Sigmoid colon (tissue), 4 donors: ENCODE data around the gene LYPD6.

Experiments used
- EP300 ChIP-seq, 4 donors: sonication (generic); formaldehyde crosslinking; IDR thresholded peaks; one replicate each; pipeline ENCODE4 v1.6.1; 2017; ENCODE audit warnings: antibody characterized with exemption in 4 of 4
- POLR2A ChIP-seq, 2 donors: fragments of 450-650 bp; IDR thresholded peaks; one replicate each; pipeline ENCODE4 v1.6.1; 2016; ENCODE audit warnings: antibody characterized with exemption in 2 of 2, mild to moderate bottlenecking in 2 of 2, moderate library complexity in 2 of 2
- POLR2AphosphoS5 ChIP-seq, 4 donors: sonication (generic); formaldehyde crosslinking; IDR thresholded peaks; one replicate each; pipeline ENCODE4 v1.6.1; 2017; ENCODE audit warnings: antibody characterized with exemption in 4 of 4
- TF ChIP-seq, protein P1 (sequence below), 4 experiments: fragments of 450-650 bp in 3 of 4; fragments of 200-600 bp in 1 of 4; IDR thresholded peaks; one replicate each; pipeline ENCODE4 v1.5.1; 2016 to 2019; ENCODE audit warnings: antibody characterized with exemption in 4 of 4, mild to moderate bottlenecking in 3 of 4, moderate library complexity in 2 of 4

DNA sequence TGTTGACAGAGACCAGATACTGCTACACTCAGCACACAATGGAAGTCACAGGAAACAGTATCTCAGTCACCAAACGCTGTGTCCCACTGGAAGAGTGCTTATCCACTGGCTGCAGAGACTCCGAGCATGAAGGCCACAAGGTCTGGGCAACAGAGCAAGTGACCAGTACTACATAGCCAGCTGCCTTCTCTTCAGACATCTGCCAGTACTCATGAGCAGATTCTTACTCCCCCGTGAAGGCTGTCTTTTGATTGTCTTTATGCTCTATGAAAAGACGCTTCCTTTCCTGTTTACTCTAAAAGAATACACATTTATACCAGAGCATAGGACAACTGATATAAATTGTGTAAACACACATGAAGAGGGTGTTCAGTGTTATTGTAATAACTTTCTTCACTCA is 138.2 kb downstream of the LYPD6 start:
- TF ChIP-seq, protein P1, sequence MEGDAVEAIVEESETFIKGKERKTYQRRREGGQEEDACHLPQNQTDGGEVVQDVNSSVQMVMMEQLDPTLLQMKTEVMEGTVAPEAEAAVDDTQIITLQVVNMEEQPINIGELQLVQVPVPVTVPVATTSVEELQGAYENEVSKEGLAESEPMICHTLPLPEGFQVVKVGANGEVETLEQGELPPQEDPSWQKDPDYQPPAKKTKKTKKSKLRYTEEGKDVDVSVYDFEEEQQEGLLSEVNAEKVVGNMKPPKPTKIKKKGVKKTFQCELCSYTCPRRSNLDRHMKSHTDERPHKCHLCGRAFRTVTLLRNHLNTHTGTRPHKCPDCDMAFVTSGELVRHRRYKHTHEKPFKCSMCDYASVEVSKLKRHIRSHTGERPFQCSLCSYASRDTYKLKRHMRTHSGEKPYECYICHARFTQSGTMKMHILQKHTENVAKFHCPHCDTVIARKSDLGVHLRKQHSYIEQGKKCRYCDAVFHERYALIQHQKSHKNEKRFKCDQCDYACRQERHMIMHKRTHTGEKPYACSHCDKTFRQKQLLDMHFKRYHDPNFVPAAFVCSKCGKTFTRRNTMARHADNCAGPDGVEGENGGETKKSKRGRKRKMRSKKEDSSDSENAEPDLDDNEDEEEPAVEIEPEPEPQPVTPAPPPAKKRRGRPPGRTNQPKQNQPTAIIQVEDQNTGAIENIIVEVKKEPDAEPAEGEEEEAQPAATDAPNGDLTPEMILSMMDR (IDR thresholded peaks at IDR 0.05): no peak
- no peak for TF ChIP-seq POLR2A (IDR thresholded peaks at IDR 0.05)
- TF ChIP-seq POLR2AphosphoS5 (IDR thresholded peaks at IDR 0.05): no peak
- no peak for TF ChIP-seq EP300 (IDR thresholded peaks at IDR 0.05)
